ENCODE results near the gene GGCX. TPM values are rescaled to one million over a fixed set of nuclear protein-coding genes. Genes with fewer than 3 reads are reported as not detected.

The GGCX gene
- total and polyA plus RNA-seq, 2 of the 13 experiments (the other 11 are each of a cell fraction or from before 2014, with no cell fraction given), result 72.5 to 103 TPM

GRCh38 chr2:85539361-85540132 lies 21.7 kb downstream of the GGCX start (continued):
- TF ChIP-seq CBX1 (IDR thresholded peaks at IDR 0.05; ENCODE audit: low read depth) (no peak), PCBP1 (IDR thresholded peaks at IDR 0.05; ENCODE audit: borderline replicate concordance, low read depth, low read length) (peak; percentile 64; the same call in 1 of the 2 replicates), DBP (CRISPR knock-in tag; IDR thresholded peaks at IDR 0.05; ENCODE audit: not compliant biosample characterization) (no peak), ZNF143 (CRISPR knock-in tag; IDR thresholded peaks at IDR 0.05) (no peak), ZNF564 (CRISPR knock-in tag; IDR thresholded peaks at IDR 0.05) (peak; percentile 85; the same call in 1 of the 2 replicates), RBAK (CRISPR knock-in tag; IDR thresholded peaks at IDR 0.05) (no peak), ZNF724P (CRISPR knock-in tag; IDR thresholded peaks at IDR 0.05; ENCODE audit: borderline replicate concordance) (no peak; the same call in 1 of the 2 replicates), HBP1 (CRISPR knock-in tag; IDR thresholded peaks at IDR 0.05; ENCODE audit: low read depth) (no peak; the same call in 1 of the 2 replicates), HMGA1 (CRISPR knock-in tag; conservative IDR thresholded peaks at IDR 0.05) (no peak), NPAS2 (CRISPR knock-in tag; IDR thresholded peaks at IDR 0.05; ENCODE audit: borderline replicate concordance) (no peak), ADNP (CRISPR knock-in tag; IDR thresholded peaks at IDR 0.05) (no peak), ZNF678 (CRISPR knock-in tag; IDR thresholded peaks at IDR 0.05) (peak; percentile 71; the same call in 1 of the 2 replicates), ZNF142 (CRISPR knock-in tag; IDR thresholded peaks at IDR 0.05) (peak; percentile 26; the same call in 1 of the 2 replicates), CHCHD3 (CRISPR knock-in tag; IDR thresholded peaks at IDR 0.05) (peak; percentile 88; the same call in 1 of the 2 replicates), JUNB (CRISPR knock-in tag; IDR thresholded peaks at IDR 0.05; ENCODE audit: borderline replicate concordance) (no peak; the same call in none of the 2 replicates), ZFP37 (CRISPR knock-in tag; IDR thresholded peaks at IDR 0.05; ENCODE audit: borderline replicate concordance) (peak; percentile 96; the same call in 1 of the 2 replicates), ZNF616 (CRISPR knock-in tag; IDR thresholded peaks at IDR 0.05; ENCODE audit: low read depth) (peak; percentile 91; the same call in 1 of the 2 replicates), KLF9 (CRISPR knock-in tag; IDR thresholded peaks at IDR 0.05; ENCODE audit: low read depth) (no peak), ZNF569 (CRISPR knock-in tag; IDR thresholded peaks at IDR 0.05; ENCODE audit: borderline replicate concordance) (no peak), TEAD3 (CRISPR knock-in tag; optimal IDR thresholded peaks at IDR 0.05; ENCODE audit: borderline replicate concordance) (no peak), NFRKB (IDR thresholded peaks at IDR 0.05) (no peak)

Data from HepG2 (cell line).